K562 (cell line): ENCODE measurements around the gene IL10. TPM values are rescaled to one million over a fixed set of nuclear protein-coding genes. Genes with fewer than 3 reads are reported as not detected.
A peak's percentile ranks its signal among the peaks of the same experiment; 100 is the strongest.

Source experiments
- HMG20A ChIP-seq: fragments of 450-650 bp; formaldehyde crosslinking; conservative IDR thresholded peaks from 2 replicates; pipeline ENCODE4 v1.4.0; 2020; ENCODE audit warnings: mild to moderate bottlenecking, mixed read lengths
- MIER1 ChIP-seq: fragments of 450-650 bp; IDR thresholded peaks from 2 replicates; pipeline ENCODE4 v1.6.1; 2016; ENCODE audit warnings: antibody characterized with exemption, mild to moderate bottlenecking, low read depth
- NR0B1 ChIP-seq: fragments of 450-650 bp; IDR thresholded peaks from one replicate; pipeline ENCODE4 v1.6.1; 2018; ENCODE audit warnings: mild to moderate bottlenecking, moderate library complexity; ENCODE audit not compliant: partially characterized antibody
- REST ChIP-seq, 2 experiments: fragments of 450-650 bp; formaldehyde crosslinking in 1 of 2; IDR thresholded peaks; 2 replicates each; pipeline versions ENCODE4 v1.4.0 to v1.6.1; 2014 to 2020; ENCODE audit warnings: mild to moderate bottlenecking in 2 of 2, borderline replicate concordance in 1 of 2, low read depth in 1 of 2
- SAP30 ChIP-seq: fragments of 200-600 bp; sonication (generic); IDR thresholded peaks from 2 replicates; pipeline ENCODE4 v1.6.1; 2012; ENCODE audit warnings: borderline replicate concordance, low read depth, mild to moderate bottlenecking, moderate library complexity, low read length, control low read depth, inconsistent platforms; ENCODE audit not compliant: insufficient read depth, poor library complexity, severe bottlenecking
- TCF3 ChIP-seq: sonication (generic); formaldehyde crosslinking; IDR thresholded peaks from 2 replicates; pipeline ENCODE4 v1.4.0; 2020; ENCODE audit warnings: mild to moderate bottlenecking, missing genetic modification reagents
- ZC3H8 ChIP-seq: fragments of 450-650 bp; IDR thresholded peaks from 2 replicates; pipeline ENCODE4 v1.6.1; 2017
- ZNF512 ChIP-seq: IDR thresholded peaks from 2 replicates; pipeline ENCODE4 v1.6.1; 2016; ENCODE audit warnings: missing genetic modification characterization, missing compliant biosample characterization
- ZNF609 ChIP-seq: sonication (generic); formaldehyde crosslinking; IDR thresholded peaks from 2 replicates; pipeline ENCODE4 v1.8.1; 2023; ENCODE audit warnings: missing genetic modification reagents, mild to moderate bottlenecking, borderline replicate concordance
- ZNF668 ChIP-seq: fragments of 250-450 bp; sonication (Bioruptor Pico); IDR thresholded peaks from 2 replicates; pipeline ENCODE4 v1.8.0; 2022; ENCODE audit warnings: mild to moderate bottlenecking, inconsistent platforms
- polyA plus RNA-seq, 8 experiments: library from polyadenylated mRNA; depleted of rRNA in 4 of 8; stranded (reverse) in 5 of 8; unstranded in 3 of 8; fragments of >200 nt; fragmentation: Nextera tagmentation in 2 of 8; fragmentation: Illumina TruSeq in 1 of 8; extraction: Ambion mirVana in 2 of 8; extraction: Trizol in 1 of 8; gene quantifications; 2 replicates each; pipeline versions ENCODE4 v1.2.1 to v1.2.3, GENCODE V29; 2011 to 2014; ENCODE audit warnings: inconsistent platforms in 1 of 8, missing spikeins in 1 of 8
- total RNA-seq, 7 experiments: library from RNA; depleted of rRNA in 6 of 7; stranded (reverse); fragments of >200 nt in 6 of 7; fragmentation: Illumina TruSeq in 2 of 7; extraction: Trizol in 2 of 7; gene quantifications; 2 replicates each; pipeline versions ENCODE4 v1.2.1 to v1.2.3, GENCODE V29; 2011 to 2021; ENCODE audit warnings: low replicate concordance in 1 of 7

IL10 gene
- total and polyA plus RNA-seq, 9 of the 15 experiments (the other 6 are each of a cell fraction or from before 2014, with no cell fraction given), result 0.29 TPM; not detected in 8

GRCh38 chr1:206735553-206736031, 36.7 kb downstream of the IL10 start (continued):
- TF ChIP-seq REST (IDR thresholded peaks at IDR 0.05; ENCODE audit: borderline replicate concordance) (no peak), REST (CRISPR knock-in tag; IDR thresholded peaks at IDR 0.05; ENCODE audit: low read depth) (no peak), MIER1 (no peak), TCF3 (peak; percentile 98), ZNF609 (peak; percentile 90; the same call in 1 of the 2 replicates), NR0B1 (no peak), ZC3H8 (no peak), SAP30 (no peak), ZNF512 (tag) (no peak), ZNF668 (CRISPR knock-in tag) (no peak), HMG20A (CRISPR knock-in tag) (peak; percentile 90)
